Body of pancreas (tissue), 4 donors: Measurements from ENCODE around the gene FAIM. TPM values are rescaled to one million over a fixed set of nuclear protein-coding genes. Genes with fewer than 3 reads are reported as not detected.
"Not testable (repeated sequence)": the region's sequence is repeated elsewhere in the genome, so short reads cannot be mapped to it uniquely, and the experiment has no call there.

Experiments used
- ATAC-seq: fragments of 150-250 bp; one replicate; pipeline ENCODE4 v1.9.1; 2016
- DNase-seq, 4 donors: peaks; one replicate each; pipeline ENCODE4 v3.0.0-alpha.2; 2019
- H3K27ac ChIP-seq, 4 donors: fragments of 200-600 bp; sonication (generic); 1 replicate in 3 of 4; 2 replicates in 1 of 4; pipeline versions ENCODE4 v1.5.1 to v1.6.1; 2016 to 2019; ENCODE audit warnings: mild to moderate bottlenecking in 1 of 4, mixed read lengths in 1 of 4, moderate library complexity in 1 of 4
- H3K27me3 ChIP-seq, 2 donors: fragments of 200-600 bp; sonication (generic); one replicate each; pipeline ENCODE4 v1.6.0; 2016; ENCODE audit warnings: mild to moderate bottlenecking in 1 of 2
- H3K36me3 ChIP-seq, 2 donors: fragments of 200-600 bp; sonication (generic); replicated peaks in 1 of 2; 2 replicates each; pipeline ENCODE4 v1.5.1; 2016; ENCODE audit warnings: low read depth in 2 of 2; ENCODE audit not compliant: insufficient read depth in 1 of 2
- H3K4me1 ChIP-seq: fragments of 200-600 bp; sonication (generic); one replicate; pipeline ENCODE4 v1.6.0; 2016
- H3K4me3 ChIP-seq, 2 donors: fragments of 200-600 bp; sonication (generic); 1 replicate in 1 of 2; 2 replicates in 1 of 2; pipeline ENCODE4 v1.5.1; 2016 to 2019
- H3K9me3 ChIP-seq, 3 donors: fragments of 200-600 bp; sonication (generic); 1 replicate in 2 of 3; 2 replicates in 1 of 3; pipeline ENCODE4 v1.5.1; 2016
- POLR2A ChIP-seq, 3 donors: fragments of 450-650 bp; IDR thresholded peaks; one replicate each; pipeline ENCODE4 v1.6.1; 2016; ENCODE audit warnings: antibody characterized with exemption in 3 of 3, mild to moderate bottlenecking in 2 of 3
- WGBS, 2 donors: methylation state at CpG; one replicate each; pipeline ENCODE4 v1.1.5; 2017; 5-methylcytosine and 5-hydroxymethylcytosine counted together
- intact Hi-C: fragments of 100-400 bp; cut with DNase I; formaldehyde crosslinking; loops from one replicate; pipeline ENCODE4 v1.15.1; 2023
- total RNA-seq, 2 donors: library from RNA; depleted of rRNA; stranded (reverse); fragments of >200 nt; gene quantifications; one replicate each; pipeline ENCODE4 v1.1.0, GENCODE V29; 2016
- TF ChIP-seq, protein P1 (sequence below), 7 experiments: fragments of 450-650 bp in 4 of 7; fragments of 200-600 bp in 3 of 7; sonication (generic) in 3 of 7; IDR thresholded peaks; one replicate each; pipeline ENCODE4 v1.5.1; 2016 to 2019; ENCODE audit warnings: antibody characterized with exemption in 7 of 7

FAIM gene
- total RNA-seq, 2 donors from 2014 or later = 29.3 to 34.0 TPM

GRCh38 chr3:138567403-138567802, 41.2 kb upstream of the FAIM start:
- no peaks in the 10 kb centered on the region for H3K4me1 ChIP-seq
- TF ChIP-seq POLR2A (IDR thresholded peaks at IDR 0.05) = no peak
- TF ChIP-seq, protein P1, sequence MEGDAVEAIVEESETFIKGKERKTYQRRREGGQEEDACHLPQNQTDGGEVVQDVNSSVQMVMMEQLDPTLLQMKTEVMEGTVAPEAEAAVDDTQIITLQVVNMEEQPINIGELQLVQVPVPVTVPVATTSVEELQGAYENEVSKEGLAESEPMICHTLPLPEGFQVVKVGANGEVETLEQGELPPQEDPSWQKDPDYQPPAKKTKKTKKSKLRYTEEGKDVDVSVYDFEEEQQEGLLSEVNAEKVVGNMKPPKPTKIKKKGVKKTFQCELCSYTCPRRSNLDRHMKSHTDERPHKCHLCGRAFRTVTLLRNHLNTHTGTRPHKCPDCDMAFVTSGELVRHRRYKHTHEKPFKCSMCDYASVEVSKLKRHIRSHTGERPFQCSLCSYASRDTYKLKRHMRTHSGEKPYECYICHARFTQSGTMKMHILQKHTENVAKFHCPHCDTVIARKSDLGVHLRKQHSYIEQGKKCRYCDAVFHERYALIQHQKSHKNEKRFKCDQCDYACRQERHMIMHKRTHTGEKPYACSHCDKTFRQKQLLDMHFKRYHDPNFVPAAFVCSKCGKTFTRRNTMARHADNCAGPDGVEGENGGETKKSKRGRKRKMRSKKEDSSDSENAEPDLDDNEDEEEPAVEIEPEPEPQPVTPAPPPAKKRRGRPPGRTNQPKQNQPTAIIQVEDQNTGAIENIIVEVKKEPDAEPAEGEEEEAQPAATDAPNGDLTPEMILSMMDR (IDR thresholded peaks at IDR 0.05) = peak in 4 of 7 experiments; percentile 12 to 43 (median 26)
- H3K36me3 ChIP-seq = peaks cover 0 to 2% of the 10 kb centered on the region in 2 donors
- no peak for DNase-seq
- H3K4me3 ChIP-seq = no peak overlapping the region
- no peak overlapping the region for H3K27ac ChIP-seq
- H3K9me3 ChIP-seq = no peaks in the 10 kb centered on the region
- no peaks in the 10 kb centered on the region for H3K27me3 ChIP-seq
- ATAC-seq = no peak
- intact Hi-C loops = no loop called here

GRCh38 chr3:138569090-138569489, 39.5 kb upstream of the FAIM start:
- 68 to 75% methylated on average over 2 of the region's 2 CpGs for WGBS, 2 donors
- ATAC-seq (no peak), DNase-seq (no peak)
- Histone ChIP-seq H3K27ac (no peak overlapping the region), H3K36me3 (peaks cover 0 to 2% of the 10 kb centered on the region in 2 donors), H3K27me3 (no peaks in the 10 kb centered on the region), H3K4me1 (no peaks in the 10 kb centered on the region), H3K9me3 (no peaks in the 10 kb centered on the region), H3K4me3 (no peak overlapping the region)
- intact Hi-C loops = no loop called here
- TF ChIP-seq, protein P1 (IDR thresholded peaks at IDR 0.05) = no peak
- TF ChIP-seq POLR2A (IDR thresholded peaks at IDR 0.05) = no peak

DNA sequence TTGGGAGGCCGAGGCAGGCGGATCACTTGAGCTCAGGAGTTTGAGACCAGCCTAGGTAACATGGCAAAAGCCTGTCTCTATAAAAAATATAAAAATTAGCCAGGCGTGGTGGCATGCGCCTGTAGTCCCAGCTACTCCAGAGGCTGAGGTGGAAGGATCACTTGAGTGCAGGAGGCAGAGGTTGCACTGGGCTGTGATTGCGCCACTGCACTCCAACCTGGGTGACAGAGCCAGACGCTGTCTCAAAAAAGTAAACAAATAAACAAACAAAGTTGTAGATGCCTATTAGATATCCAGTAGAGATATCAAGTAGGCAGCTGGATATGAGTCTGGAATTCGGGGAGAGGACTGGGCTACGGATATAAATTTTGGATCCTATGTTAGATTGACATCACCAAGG, 38.9 kb upstream of the FAIM start:
- H3K9me3 ChIP-seq, intact Hi-C loops, H3K27me3 ChIP-seq, DNase-seq, H3K27ac ChIP-seq, H3K4me1 ChIP-seq, H3K4me3 ChIP-seq, H3K36me3 ChIP-seq, ATAC-seq: not testable (repeated sequence)
- 92 to 94% methylated on average over 8 of the region's 8 CpGs for WGBS, 2 donors

GRCh38 chr3:138573138-138573537, 35.4 kb upstream of the FAIM start:
- WGBS, 2 donors = 83 to 100% methylated on average over 1 of the region's 1 CpG
- intact Hi-C loops = no loop called here
- no peaks in the 10 kb centered on the region for H3K9me3 ChIP-seq
- H3K27me3 ChIP-seq = no peaks in the 10 kb centered on the region
- H3K36me3 ChIP-seq = no peaks in the 10 kb centered on the region
- ATAC-seq (no peak), DNase-seq (no peak)
- H3K27ac ChIP-seq = no peak overlapping the region
- TF ChIP-seq, protein P1 (IDR thresholded peaks at IDR 0.05) = no peak
- TF ChIP-seq POLR2A (IDR thresholded peaks at IDR 0.05) = no peak
- H3K4me3 ChIP-seq = no peak overlapping the region
- H3K4me1 ChIP-seq = no peaks in the 10 kb centered on the region

GRCh38 chr3:138578141-138578540, 30.4 kb upstream of the FAIM start:
- no peaks in the 10 kb centered on the region for H3K27me3 ChIP-seq
- H3K9me3 ChIP-seq = no peaks in the 10 kb centered on the region
- intact Hi-C loops = no loop called here
- no peak overlapping the region for H3K4me3 ChIP-seq
- DNase-seq (no peak), ATAC-seq (no peak)
- WGBS, 2 donors = 68 to 77% methylated on average over 4 of the region's 4 CpGs
- H3K27ac ChIP-seq = no peak overlapping the region
- peaks cover 16% of the 10 kb centered on the region for H3K4me1 ChIP-seq
- no peak for TF ChIP-seq POLR2A (IDR thresholded peaks at IDR 0.05)
- TF ChIP-seq, protein P1 (IDR thresholded peaks at IDR 0.05) = no peak
- no peaks in the 10 kb centered on the region for H3K36me3 ChIP-seq
